Activated T-cell treated with anti-CD3 and anti-CD28 coated beads for 48 hours (primary cell): Measurements from ENCODE around the gene PKDCC.
"Not testable (repeated sequence)": the region's sequence is repeated elsewhere in the genome, so short reads cannot be mapped to it uniquely, and the experiment has no call there.

Experiments
- DNase-seq: peaks from one replicate; pipeline ENCODE4 v3.0.0-alpha.2; 2020; ENCODE audit warnings: low read depth

Gene PKDCC

GRCh38 chr2:42030829-42031228, 17.0 kb upstream of the PKDCC start:
- DNase-seq, result no peak

GRCh38 chr2:42031281-42032223, 16.3 kb upstream of the PKDCC start:
- DNase-seq, result no peak

- no peak for DNase-seq
These were observed 15.6 kb upstream of the PKDCC start for GRCh38 chr2:42032224-42032620.

- DNase-seq, result no peak
These were observed 15.1 kb upstream of the PKDCC start for GRCh38 chr2:42032745-42033144.

- not testable (repeated sequence) for DNase-seq
These were observed 13.7 kb upstream of the PKDCC start for GRCh38 chr2:42034096-42034495.

GRCh38 chr2:42035241-42035640, 12.6 kb upstream of the PKDCC start:
- DNase-seq, result no peak

GRCh38 chr2:42036413-42036812, 11.4 kb upstream of the PKDCC start:
- no peak for DNase-seq

- DNase-seq, result no peak
These were observed 10.9 kb upstream of the PKDCC start for GRCh38 chr2:42036940-42037339.

- no peak for DNase-seq
These were observed 7.1 kb upstream of the PKDCC start for GRCh38 chr2:42040643-42041278.

GRCh38 chr2:42041377-42042127, 6.3 kb upstream of the PKDCC start:
- DNase-seq, result no peak

- DNase-seq, result no peak
These were observed 5.0 kb upstream of the PKDCC start for GRCh38 chr2:42042631-42043355.

- DNase-seq, result no peak
These were observed 3.9 kb upstream of the PKDCC start for GRCh38 chr2:42043789-42044394.

GRCh38 chr2:42044939-42045338, 2.9 kb upstream of the PKDCC start:
- no peak for DNase-seq

- DNase-seq, result no peak
These were observed 2.5 kb upstream of the PKDCC start for GRCh38 chr2:42045352-42045751.

- DNase-seq, result no peak
These were observed 1.7 kb upstream of the PKDCC start for GRCh38 chr2:42045848-42046748.

- no peak for DNase-seq
These were observed 868 bp upstream of the PKDCC start for GRCh38 chr2:42046819-42047487.

GRCh38 chr2:42048299-42049220, 739 bp downstream of the PKDCC start:
- no peak for DNase-seq

- no peak for DNase-seq
These were observed 1.6 kb downstream of the PKDCC start for GRCh38 chr2:42049221-42050009.
